IMR-90 (cell line): Measurements from ENCODE around the gene PARP1. TPM values are rescaled to one million over a fixed set of nuclear protein-coding genes. Genes with fewer than 3 reads are reported as not detected.

Source experiments
- ATAC-seq: fragments of 200-7000 bp; cut with Tn5 transposase; 2 replicates; pipeline ENCODE4 v1.9.1; 2020; ENCODE audit warnings: low read depth, mild to moderate bottlenecking, moderate library complexity
- BruUV-seq: library from RNA; stranded (reverse); fragments of 400-500 nt; replicated peaks from 2 replicates; lab custom pipeline; 2021; lab: Mats Ljungman, UMichigan
- CTCF ChIA-PET: fragments of 300-600 bp; formaldehyde crosslinking; extraction: SDS; loops from one replicate; lab custom pipeline; 2021; ENCODE audit warnings: antibody characterized with exemption; lab: Yijun Ruan, JAX
- POLR2A ChIA-PET: fragments of 300-600 bp; sonication (Branson Sonifier 250); formaldehyde crosslinking; loops from one replicate; lab custom pipeline; 2022; ENCODE audit warnings: antibody characterized with exemption; ENCODE audit not compliant: unreplicated experiment; lab: Charles Lee
- DNase-seq: peaks from one replicate; pipeline ENCODE4 v3.0.0; 2013
- H2AFZ ChIP-seq: replicated peaks from 2 replicates; pipeline ENCODE3; 2013; ENCODE audit warnings: low read length, mild to moderate bottlenecking; ENCODE audit not compliant: poor library complexity
- H2AK5ac ChIP-seq: 2 replicates; pipeline ENCODE4 v1.6.1; 2013; ENCODE audit warnings: low read depth, low read length, inconsistent platforms
- H2AK9ac ChIP-seq: replicated peaks from 2 replicates; pipeline ENCODE3; 2013; ENCODE audit warnings: mild to moderate bottlenecking, low read depth, low read length, moderate library complexity; ENCODE audit not compliant: poor library complexity
- H2BK120ac ChIP-seq: 2 replicates; pipeline ENCODE4 v1.6.1; 2013; ENCODE audit warnings: low read depth, low read length, inconsistent platforms
- H2BK15ac ChIP-seq: 3 replicates; pipeline ENCODE4 v1.6.1; 2013; ENCODE audit warnings: low read depth, low read length, inconsistent platforms
- H2BK20ac ChIP-seq: 2 replicates; pipeline ENCODE4 v1.6.1; 2013; ENCODE audit warnings: low read depth, mild to moderate bottlenecking, inconsistent platforms, low read length, moderate library complexity
- H2BK5ac ChIP-seq: 2 replicates; pipeline ENCODE4 v1.6.1; 2013; ENCODE audit warnings: mild to moderate bottlenecking, low read depth, low read length, inconsistent platforms; ENCODE audit not compliant: poor library complexity, severe bottlenecking
- H3K14ac ChIP-seq: replicated peaks from 2 replicates; pipeline ENCODE4 v1.6.1; 2013; ENCODE audit warnings: low read depth, low read length, inconsistent platforms
- H3K18ac ChIP-seq: 2 replicates; pipeline ENCODE4 v1.6.1; 2013; ENCODE audit warnings: low read depth, low read length, control low read depth
- H3K23ac ChIP-seq: 2 replicates; pipeline ENCODE4 v1.6.1; 2013; ENCODE audit warnings: low read depth, low read length, inconsistent platforms
- H3K27ac ChIP-seq: 2 replicates; pipeline ENCODE4 v1.5.1; 2013; ENCODE audit warnings: mild to moderate bottlenecking, control low read depth, low read length; ENCODE audit not compliant: insufficient read depth
- H3K27me3 ChIP-seq: 2 replicates; pipeline ENCODE4 v1.6.1; 2013; ENCODE audit warnings: low read length; ENCODE audit not compliant: control insufficient read depth, insufficient read depth
- H3K36me3 ChIP-seq: 2 replicates; pipeline ENCODE4 v1.6.1; 2013; ENCODE audit warnings: low read length, mixed read lengths; ENCODE audit not compliant: control insufficient read depth, insufficient read depth
- H3K4ac ChIP-seq: 2 replicates; pipeline ENCODE4 v1.6.1; 2013; ENCODE audit warnings: low read depth, low read length, inconsistent platforms
- H3K4me1 ChIP-seq: 2 replicates; pipeline ENCODE4 v1.6.1; 2013; ENCODE audit warnings: low read length, mixed read lengths; ENCODE audit not compliant: control insufficient read depth, insufficient read depth
- H3K4me2 ChIP-seq: 2 replicates; pipeline ENCODE4 v1.6.1; 2013; ENCODE audit warnings: low read depth, mild to moderate bottlenecking, control low read depth, low read length, moderate library complexity
- H3K4me3 ChIP-seq: 2 replicates; pipeline ENCODE4 v1.5.1; 2013; ENCODE audit warnings: low read depth, mild to moderate bottlenecking, control low read depth, low read length, moderate library complexity; ENCODE audit not compliant: insufficient read depth
- H3K56ac ChIP-seq: 2 replicates; pipeline ENCODE4 v1.6.1; 2013; ENCODE audit warnings: low read length, inconsistent platforms; ENCODE audit not compliant: insufficient read depth; ENCODE audit errors: extremely low read depth
- H3K79me1 ChIP-seq, 2 experiments: 2 replicates each; pipeline ENCODE4 v1.6.1; 2013; ENCODE audit warnings: low read length in 2 of 2, inconsistent platforms in 1 of 2, low read depth in 1 of 2
- H3K9ac ChIP-seq: 2 replicates; pipeline ENCODE4 v1.6.1; 2013; ENCODE audit warnings: low read depth, low read length, control low read depth
- H3K9me1 ChIP-seq: 2 replicates; pipeline ENCODE4 v1.6.1; 2013; ENCODE audit warnings: low read length, inconsistent platforms; ENCODE audit not compliant: insufficient read depth
- H3K9me3 ChIP-seq: 2 replicates; pipeline ENCODE4 v1.6.1; 2013; ENCODE audit warnings: low read length; ENCODE audit not compliant: control insufficient read depth, insufficient read depth
- H4K20me1 ChIP-seq: 2 replicates; pipeline ENCODE4 v1.6.1; 2013; ENCODE audit warnings: low read length, inconsistent platforms; ENCODE audit not compliant: insufficient read depth
- H4K5ac ChIP-seq: 2 replicates; pipeline ENCODE4 v1.6.1; 2013; ENCODE audit warnings: mild to moderate bottlenecking, low read depth, low read length, control low read depth
- H4K8ac ChIP-seq, 2 experiments: 2 replicates each; pipeline ENCODE4 v1.6.1; 2013; ENCODE audit warnings: low read depth in 2 of 2, low read length in 2 of 2, control low read depth in 1 of 2, inconsistent platforms in 1 of 2
- H4K91ac ChIP-seq: 2 replicates; pipeline ENCODE4 v1.6.1; 2013; ENCODE audit warnings: low read depth, low read length, inconsistent platforms; ENCODE audit not compliant: insufficient read depth
- MAFK ChIP-seq: IDR thresholded peaks from 2 replicates; pipeline ENCODE4 v1.6.1; 2012; ENCODE audit warnings: low read depth, low read length, improper control_type of control experiment
- RAD21 ChIP-seq: IDR thresholded peaks from 2 replicates; pipeline ENCODE4 v1.6.1; 2012; ENCODE audit warnings: low read length, improper control_type of control experiment
- RFX5 ChIP-seq: IDR thresholded peaks from 2 replicates; pipeline ENCODE4 v1.8.0; 2012; ENCODE audit warnings: low read depth, mild to moderate bottlenecking, low read length, moderate library complexity
- WGBS, 2 experiments: methylation state at CpG; one replicate each; pipeline versions ENCODE4 v1.1.5 to v1.1.7; 2013; ENCODE audit warnings: missing lambda C conversion rate in 2 of 2; ENCODE audit not compliant: insufficient read length in 1 of 2; ENCODE audit errors: extremely low coverage in 2 of 2; 5-methylcytosine and 5-hydroxymethylcytosine counted together
- dilution Hi-C: fragments of 300-500 bp; cut with HindIII; formaldehyde crosslinking; loops from one replicate; pipeline ENCODE4 v1.14.3; 2018; ENCODE audit warnings: low sequenced_read_pairs; ENCODE audit not compliant: unreplicated experiment
- in situ Hi-C: fragments of 300-500 bp; cut with MboI; formaldehyde crosslinking; loops from 3 replicates; pipeline ENCODE4 v1.14.3; 2019; ENCODE audit warnings: low sequenced_read_pairs, inconsistent platforms, mixed read lengths
- intact Hi-C: fragments of 100-400 bp; cut with micrococcal nuclease; formaldehyde crosslinking; loops from 2 replicates; pipeline ENCODE4 v1.10.0; 2022
- polyA plus RNA-seq, 3 experiments: library from polyadenylated mRNA; depleted of rRNA; stranded (reverse); fragments of >200 nt; gene quantifications; 2 replicates each; pipeline ENCODE4 v1.2.3, GENCODE V29; 2012; ENCODE audit warnings: low replicate concordance in 1 of 3
- total RNA-seq: library from RNA; depleted of rRNA; stranded (reverse); fragments of >200 nt; gene quantifications from 2 replicates; pipeline ENCODE4 v1.2.3, GENCODE V29; 2012

PARP1 gene
- total and polyA plus RNA-seq, 2 of the 4 experiments (the other 2 are of a cell fraction) = 86.5 to 105 TPM

- in situ Hi-C loops = no loop called here
- no peak for ATAC-seq
These were observed 46.5 kb upstream of the PARP1 start for GRCh38 chr1:226454349-226454748.

More at GRCh38 chr1:226454349-226454748, 46.5 kb upstream of the PARP1 start:
- Histone ChIP-seq H2BK15ac (no peak overlapping the region), H3K9ac (no peak overlapping the region), H4K20me1 (no peaks in the 10 kb centered on the region), H3K79me1 (no peaks in the 10 kb centered on the region), H3K56ac (no peak overlapping the region), H3K4me3 (no peak overlapping the region), H3K9me3 (no peaks in the 10 kb centered on the region), H3K27ac (no peak overlapping the region), H3K27me3 (peaks cover 16% of the 10 kb centered on the region), H3K36me3 (no peaks in the 10 kb centered on the region), H3K4ac (no peak overlapping the region), H3K4me1 (no peaks in the 10 kb centered on the region), H3K9me1 (no peaks in the 10 kb centered on the region), H2BK5ac (no peak overlapping the region), H4K5ac (no peak overlapping the region), H3K23ac (no peak overlapping the region), H2BK120ac (no peak overlapping the region), H2AK9ac (no peak overlapping the region), H2BK20ac (no peak overlapping the region), H2AFZ (peak overlapping the region; percentile 41), H3K4me2 (no peak overlapping the region), H4K8ac (no peak overlapping the region), H2AK5ac (no peak overlapping the region), H4K91ac (no peak overlapping the region), H3K18ac (no peak overlapping the region), H3K14ac (no peak overlapping the region)
- ChIA-PET CTCF (no interaction called here), POLR2A (no interaction called here)
- DNase-seq = no peak
- dilution Hi-C loops = no loop called here
- TF ChIP-seq RAD21 (no peak), MAFK (no peak), RFX5 (no peak)
- BruUV-seq = no TSS peak
- intact Hi-C loops = no loop called here
- WGBS, 2 experiments = no CpG with 5 or more reads among the region's 2 CpGs
